B cell (primary cell): Measurements from ENCODE around the gene ROR2.

ENCODE experiments used
- CTCF ChIP-seq: fragments of 200-600 bp; IDR thresholded peaks from one replicate; pipeline ENCODE4 v1.8.0; 2022; ENCODE audit warnings: antibody characterized with exemption, mild to moderate bottlenecking
- EZH2 ChIP-seq: IDR thresholded peaks from 2 replicates; pipeline ENCODE4 v1.6.1; 2012; ENCODE audit warnings: borderline replicate concordance, low read depth, mild to moderate bottlenecking, moderate library complexity, low read length; ENCODE audit not compliant: insufficient read depth, poor library complexity, severe bottlenecking

- TF ChIP-seq CTCF (no peak), EZH2 (no peak)
These were observed 403.5 kb downstream of the ROR2 start for GRCh38 chr9:91546574-91546973.
